H1 (cell line): ENCODE results near the gene FTHL17. TPM values are rescaled to one million over a fixed set of nuclear protein-coding genes. Genes with fewer than 3 reads are reported as not detected.

Experiments used
- CTCF ChIA-PET: fragments of 300-600 bp; sonication (Branson Sonifier 250); formaldehyde crosslinking; loops from one replicate; lab custom pipeline; 2021; ENCODE audit not compliant: partially characterized antibody; lab: Charles Lee
- POLR2A ChIA-PET: fragments of 300-600 bp; sonication (Branson Sonifier 250); formaldehyde crosslinking; loops from one replicate; lab custom pipeline; 2021; ENCODE audit warnings: inconsistent platforms; ENCODE audit not compliant: partially characterized antibody; lab: Charles Lee
- DNase-seq, 2 experiments: peaks; one replicate each; pipeline versions ENCODE4 v3.0.0 to v3.0.0-alpha.2; 2010 to 2022; ENCODE audit warnings: low spot score in 2 of 2, low read depth in 1 of 2, mixed read lengths in 1 of 2
- FAIRE-seq: peaks from 2 replicates; lab custom pipeline; 2011; peaks lifted over from hg19 to GRCh38; lab: Jason Lieb, UNC
- H2AFZ ChIP-seq: 2 replicates; pipeline ENCODE4 v1.8.1; 2012; ENCODE audit warnings: low read length, inconsistent platforms
- H2AK5ac ChIP-seq: 2 replicates; pipeline ENCODE4 v1.6.1; 2013; ENCODE audit warnings: low read depth, low read length
- H2BK120ac ChIP-seq: replicated peaks from 2 replicates; pipeline ENCODE3; 2013; ENCODE audit warnings: low read depth, low read length, inconsistent platforms
- H2BK12ac ChIP-seq: 2 replicates; pipeline ENCODE4 v1.6.1; 2013; ENCODE audit warnings: low read depth, low read length
- H2BK15ac ChIP-seq: 2 replicates; pipeline ENCODE4 v1.6.1; 2013; ENCODE audit warnings: low read length
- H2BK20ac ChIP-seq: 2 replicates; pipeline ENCODE4 v1.6.1; 2013; ENCODE audit warnings: low read length
- H2BK5ac ChIP-seq: 2 replicates; pipeline ENCODE4 v1.6.1; 2013; ENCODE audit warnings: low read depth, low read length
- H3K14ac ChIP-seq: 2 replicates; pipeline ENCODE4 v1.6.1; 2013; ENCODE audit warnings: inconsistent platforms; ENCODE audit not compliant: insufficient read length
- H3K18ac ChIP-seq: 2 replicates; pipeline ENCODE4 v1.6.1; 2013; ENCODE audit warnings: low read length; ENCODE audit errors: extremely low read depth
- H3K23ac ChIP-seq: 2 replicates; pipeline ENCODE4 v1.6.1; 2013; ENCODE audit warnings: inconsistent platforms; ENCODE audit not compliant: insufficient read length
- H3K23me2 ChIP-seq: 2 replicates; pipeline ENCODE4 v1.6.1; 2013; ENCODE audit warnings: low read depth, low read length
- H3K27ac ChIP-seq: 2 replicates; pipeline ENCODE4 v1.6.1; 2011; ENCODE audit warnings: low read depth, low read length, inconsistent platforms
- H3K27me3 ChIP-seq, 4 experiments: replicated peaks in 1 of 4; 1 replicate in 1 of 4; 2 replicates in 3 of 4; pipeline versions ENCODE4 v1.6.1 to v1.8.1; 2011 to 2013; ENCODE audit warnings: low read length in 3 of 4, mild to moderate bottlenecking in 3 of 4, inconsistent platforms in 2 of 4, mixed read lengths in 2 of 4, moderate library complexity in 1 of 4; ENCODE audit not compliant: control insufficient read depth in 3 of 4, insufficient read depth in 3 of 4; ENCODE audit errors: extremely low read depth in 1 of 4
- H3K36me3 ChIP-seq, 4 experiments: 2 replicates each; pipeline versions ENCODE4 v1.6.1 to v1.8.1; 2011 to 2013; ENCODE audit warnings: mild to moderate bottlenecking in 4 of 4, low read length in 3 of 4, moderate library complexity in 2 of 4, control low read depth in 1 of 4, inconsistent platforms in 1 of 4; ENCODE audit not compliant: insufficient read depth in 4 of 4, control insufficient read depth in 2 of 4
- H3K4ac ChIP-seq: replicated peaks from 2 replicates; pipeline ENCODE3; 2013; ENCODE audit warnings: low read length, low read depth, mixed read lengths, inconsistent platforms; ENCODE audit not compliant: insufficient read length
- H3K4me1 ChIP-seq, 4 experiments: replicated peaks in 1 of 4; 1 replicate in 1 of 4; 2 replicates in 3 of 4; pipeline versions ENCODE4 v1.6.1 to v1.8.1; 2011 to 2013; ENCODE audit warnings: low read length in 3 of 4, inconsistent platforms in 2 of 4, mixed read lengths in 1 of 4; ENCODE audit not compliant: insufficient read depth in 4 of 4, control insufficient read depth in 3 of 4
- H3K4me2 ChIP-seq, 2 experiments: 2 replicates each; pipeline versions ENCODE4 v1.6.1 to v1.8.1; 2011 to 2013; ENCODE audit warnings: low read depth in 2 of 2, low read length in 2 of 2, control low read depth in 1 of 2, inconsistent platforms in 1 of 2, mild to moderate bottlenecking in 1 of 2; ENCODE audit not compliant: insufficient read depth in 1 of 2
- H3K4me3 ChIP-seq, 4 experiments: fragments of 200-600, 300-600 bp in 1 of 4; sonication (generic), shearing (Covaris generic), sonication (Bioruptor Twin) in 1 of 4; 2 replicates each; pipeline versions ENCODE4 v1.5.1 to v1.8.1; 2011 to 2016; ENCODE audit warnings: low read length in 4 of 4, low read depth in 3 of 4, control low read depth in 2 of 4, inconsistent platforms in 2 of 4, mild to moderate bottlenecking in 2 of 4, mixed read lengths in 1 of 4, moderate library complexity in 1 of 4; ENCODE audit not compliant: insufficient read depth in 2 of 4; ENCODE audit errors: extremely low read depth in 1 of 4
- H3K56ac ChIP-seq: replicated peaks from 2 replicates; pipeline ENCODE3; 2013; ENCODE audit warnings: low read depth, mild to moderate bottlenecking, mixed read lengths, low read length, inconsistent platforms; ENCODE audit not compliant: insufficient read length
- H3K79me1 ChIP-seq: 2 replicates; pipeline ENCODE4 v1.6.1; 2013; ENCODE audit warnings: low read depth, low read length, control low read depth
- H3K79me2 ChIP-seq, 2 experiments: 2 replicates each; pipeline versions ENCODE4 v1.6.1 to v1.8.1; 2012 to 2013; ENCODE audit warnings: low read length in 2 of 2, mild to moderate bottlenecking in 2 of 2, inconsistent platforms in 1 of 2; ENCODE audit not compliant: insufficient read depth in 2 of 2, control insufficient read depth in 1 of 2
- H3K9ac ChIP-seq, 4 experiments: replicated peaks in 1 of 4; 1 replicate in 1 of 4; 2 replicates in 3 of 4; pipeline versions ENCODE4 v1.6.1 to v1.8.1; 2011 to 2013; ENCODE audit warnings: low read depth in 3 of 4, low read length in 3 of 4, control low read depth in 2 of 4, mild to moderate bottlenecking in 2 of 4, moderate library complexity in 2 of 4, inconsistent platforms in 1 of 4; ENCODE audit errors: extremely low read depth in 1 of 4
- H3K9me3 ChIP-seq, 2 experiments: 2 replicates each; pipeline versions ENCODE4 v1.6.1 to v1.8.1; 2012 to 2013; ENCODE audit warnings: mild to moderate bottlenecking in 2 of 2, moderate library complexity in 2 of 2, control low read depth in 1 of 2, inconsistent platforms in 1 of 2, low read depth in 1 of 2, low read length in 1 of 2, mixed read lengths in 1 of 2; ENCODE audit not compliant: insufficient read depth in 2 of 2
- H4K20me1 ChIP-seq, 2 experiments: replicated peaks in 1 of 2; 2 replicates each; pipeline versions ENCODE3 to v1.8.1; 2011 to 2013; ENCODE audit warnings: inconsistent platforms in 2 of 2, low read length in 2 of 2, mild to moderate bottlenecking in 1 of 2; ENCODE audit not compliant: insufficient read depth in 2 of 2, control insufficient read depth in 1 of 2
- H4K5ac ChIP-seq: 2 replicates; pipeline ENCODE4 v1.6.1; 2013; ENCODE audit warnings: low read length, low read depth, mixed read lengths, inconsistent platforms; ENCODE audit not compliant: insufficient read length
- H4K8ac ChIP-seq: 2 replicates; pipeline ENCODE4 v1.8.0; 2013; ENCODE audit warnings: mild to moderate bottlenecking, moderate library complexity, low read length, inconsistent platforms; ENCODE audit not compliant: insufficient read depth; ENCODE audit errors: extremely low read depth
- H4K91ac ChIP-seq: replicated peaks from 2 replicates; pipeline ENCODE3; 2013; ENCODE audit warnings: low read length, mixed read lengths, inconsistent platforms; ENCODE audit not compliant: insufficient read length
- BRCA1 ChIP-seq: IDR thresholded peaks from 2 replicates; pipeline ENCODE4 v1.6.1; 2012; ENCODE audit warnings: low read depth, low read length, improper control_type of control experiment
- CEBPB ChIP-seq: IDR thresholded peaks from 2 replicates; pipeline ENCODE4 v1.6.1; 2012; ENCODE audit warnings: low read depth, low read length
- EZH2 ChIP-seq: fragments of 200-600 bp; sonication (generic); IDR thresholded peaks from 2 replicates; pipeline ENCODE4 v1.7.1; 2012; ENCODE audit warnings: low read depth, mild to moderate bottlenecking, moderate library complexity, low read length, inconsistent platforms; ENCODE audit not compliant: severe bottlenecking
- GTF2F1 ChIP-seq: IDR thresholded peaks from 2 replicates; pipeline ENCODE4 v1.6.1; 2012; ENCODE audit warnings: low read depth, low read length, improper control_type of control experiment, borderline replicate concordance
- HDAC6 ChIP-seq: IDR thresholded peaks from one replicate; pipeline ENCODE4 v1.7.1; 2012; ENCODE audit warnings: low read depth, mild to moderate bottlenecking, inconsistent platforms, low read length, moderate library complexity
- MAFK ChIP-seq: IDR thresholded peaks from 2 replicates; pipeline ENCODE4 v1.6.1; 2012; ENCODE audit warnings: low read depth, mild to moderate bottlenecking, improper control_type of control experiment, low read length
- RAD21 ChIP-seq, 2 experiments: IDR thresholded peaks in 1 of 2; conservative IDR thresholded peaks in 1 of 2; 2 replicates each; pipeline ENCODE4 v1.6.1; 2011; ENCODE audit warnings: low read depth in 2 of 2, low read length in 2 of 2, improper control_type of control experiment in 1 of 2, inconsistent platforms in 1 of 2, mild to moderate bottlenecking in 1 of 2, moderate library complexity in 1 of 2
- RFX5 ChIP-seq: IDR thresholded peaks from 2 replicates; pipeline ENCODE4 v1.6.1; 2011; ENCODE audit warnings: low read depth, low read length, improper control_type of control experiment, borderline replicate concordance
- TAF1 ChIP-seq: IDR thresholded peaks from 2 replicates; pipeline ENCODE4 v1.6.1; 2011; ENCODE audit warnings: mild to moderate bottlenecking, low read depth, low read length
- TEAD4 ChIP-seq: IDR thresholded peaks from 2 replicates; pipeline ENCODE4 v1.6.1; 2012; ENCODE audit warnings: low read depth, low read length, inconsistent platforms, mixed read lengths
- WGBS, 2 experiments: shearing (Covaris generic) in 1 of 2; methylation state at CpG; one replicate each; pipeline versions ENCODE4 v1.1.6 to v1.1.7; 2013 to 2015; ENCODE audit warnings: low lambda C conversion rate in 2 of 2, mixed read lengths in 2 of 2, inconsistent platforms in 1 of 2, low coverage in 1 of 2, missing lambda C conversion rate in 1 of 2; ENCODE audit not compliant: insufficient replicate concordance in 2 of 2, insufficient coverage in 1 of 2, insufficient read length in 1 of 2; ENCODE audit errors: extremely low coverage in 1 of 2, missing lambda C conversion rate in 1 of 2; 5-methylcytosine and 5-hydroxymethylcytosine counted together
- polyA plus RNA-seq, 7 experiments: library from polyadenylated mRNA; depleted of rRNA in 3 of 7; stranded (reverse) in 5 of 7; unstranded in 2 of 7; fragments of >200 nt in 5 of 7; fragments of 200-250 nt in 2 of 7; gene quantifications; 1 replicate in 5 of 7; 2 replicates in 1 of 7; 4 replicates in 1 of 7; pipeline versions ENCODE4 v1.2.1 to v1.2.3, GENCODE V29; 2011 to 2013; ENCODE audit warnings: missing spikeins in 2 of 7, mixed read lengths in 2 of 7
- total RNA-seq: library from RNA; stranded (reverse); fragmentation: NEBNext Ultra II Directional; extraction: Animal tissue kit (Norgen Biotek cat#: 25700); gene quantifications from 2 replicates; pipeline ENCODE4 v1.2.1, GENCODE V29; 2021
- TF ChIP-seq, protein P1 (sequence below): IDR thresholded peaks from 2 replicates; pipeline ENCODE4 v1.6.1; 2012; ENCODE audit warnings: inconsistent platforms

The FTHL17 gene
- total and polyA plus RNA-seq, 2 of the 8 experiments (the other 6 are each of a cell fraction or from before 2014, with no cell fraction given), result not detected

- TF ChIP-seq BRCA1 (no peak), RFX5 (no peak), RAD21 (IDR thresholded peaks at IDR 0.05 in 1 of 2, conservative IDR thresholded peaks at IDR 0.05 in 1 of 2; ENCODE audit: low read depth in 2 of 2, low read length in 2 of 2) (no peak), EZH2 (no peak), HDAC6 (no peak), TAF1 (no peak), TEAD4 (no peak), CEBPB (no peak), GTF2F1 (no peak), MAFK (no peak)
- TF ChIP-seq, protein P1, sequence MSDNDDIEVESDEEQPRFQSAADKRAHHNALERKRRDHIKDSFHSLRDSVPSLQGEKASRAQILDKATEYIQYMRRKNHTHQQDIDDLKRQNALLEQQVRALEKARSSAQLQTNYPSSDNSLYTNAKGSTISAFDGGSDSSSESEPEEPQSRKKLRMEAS, result no peak
- Histone ChIP-seq H3K14ac (no peak overlapping the region), H3K27me3 (no peaks in the 10 kb centered on the region), H2BK20ac (no peak overlapping the region), H3K79me2 (no peaks in the 10 kb centered on the region), H3K23me2 (no peaks in the 10 kb centered on the region), H2BK15ac (no peak overlapping the region), H3K4ac (no peak overlapping the region), H3K23ac (no peak overlapping the region), H3K4me1 (no peaks in the 10 kb centered on the region), H3K79me1 (no peaks in the 10 kb centered on the region), H4K5ac (no peak overlapping the region), H2BK12ac (no peak overlapping the region), H3K27ac (no peak overlapping the region), H3K36me3 (no peaks in the 10 kb centered on the region), H2BK120ac (no peak overlapping the region), H3K56ac (no peak overlapping the region), H3K18ac (no peak overlapping the region), H4K91ac (no peak overlapping the region), H3K9me3 (peaks cover 5 to 11% of the 10 kb centered on the region in 2 experiments; a peak in 2 of 4 replicates), H4K20me1 (no peaks in the 10 kb centered on the region), H4K8ac (no peak overlapping the region), H3K4me2 (no peak overlapping the region), H2BK5ac (no peak overlapping the region), H3K4me3 (no peak overlapping the region), H2AK5ac (no peak overlapping the region), H3K9ac (no peak overlapping the region), H2AFZ (no peak overlapping the region)
- POLR2A ChIA-PET, result no interaction called here
- FAIRE-seq (no peak), DNase-seq (no peak)
- WGBS, 2 experiments, result 92% methylated on average over 10 of the region's 18 CpGs; no CpG with 5 or more reads in 1 of the 2 experiments
- CTCF ChIA-PET, result no interaction called here
These were observed 579 bp downstream of the FTHL17 start for GRCh38 chrX:31071262-31071661.
